Mononuclear cell (primary cell): ENCODE results near the gene KLHL22. TPM values are rescaled to one million over a fixed set of nuclear protein-coding genes. Genes with fewer than 3 reads are reported as not detected.
"Not testable (repeated sequence)": the region's sequence is repeated elsewhere in the genome, so short reads cannot be mapped to it uniquely, and the experiment has no call there.

ENCODE experiments used
- H3K27me3 ChIP-seq: 2 replicates; pipeline ENCODE4 v1.6.0; 2011; ENCODE audit warnings: low read length, control low read depth; ENCODE audit not compliant: insufficient read depth
- H3K4me1 ChIP-seq: 2 replicates; pipeline ENCODE4 v1.5.1; 2011; ENCODE audit warnings: mild to moderate bottlenecking, low read length, control low read depth; ENCODE audit not compliant: insufficient read depth
- H3K4me3 ChIP-seq: 2 replicates; pipeline ENCODE4 v1.5.1; 2011; ENCODE audit warnings: mild to moderate bottlenecking, low read length, moderate library complexity
- H3K9me3 ChIP-seq: 2 replicates; pipeline ENCODE4 v1.5.1; 2011; ENCODE audit warnings: low read depth, mild to moderate bottlenecking, control low read depth, low read length
- total RNA-seq: library from RNA; depleted of rRNA; stranded (reverse); fragments of >200 nt; gene quantifications from one replicate; pipeline ENCODE4 v1.2.3, GENCODE V29; 2012

The KLHL22 gene
- total RNA-seq, 1 donor = 23.6 TPM

- peaks cover 24% of the 10 kb centered on the region for H3K27me3 ChIP-seq
- H3K4me1 ChIP-seq = peaks cover 12% of the 10 kb centered on the region
- H3K9me3 ChIP-seq = no peaks in the 10 kb centered on the region
- H3K4me3 ChIP-seq = no peak overlapping the region
These were observed 71.0 kb downstream of the KLHL22 start for GRCh38 chr22:20424568-20424931.

- Histone ChIP-seq H3K9me3 (no peaks in the 10 kb centered on the region), H3K4me1 (peaks cover 10% of the 10 kb centered on the region), H3K27me3 (peaks cover 24% of the 10 kb centered on the region), H3K4me3 (no peak overlapping the region)
These were observed 71.6 kb downstream of the KLHL22 start for GRCh38 chr22:20423906-20424551.

GRCh38 chr22:20423008-20423905, 72.3 kb downstream of the KLHL22 start:
- peaks cover 22% of the 10 kb centered on the region for H3K27me3 ChIP-seq
- no peaks in the 10 kb centered on the region for H3K9me3 ChIP-seq
- H3K4me1 ChIP-seq = peaks cover 9% of the 10 kb centered on the region
- H3K4me3 ChIP-seq = no peak overlapping the region

GRCh38 chr22:20422271-20423007, 73.2 kb downstream of the KLHL22 start:
- Histone ChIP-seq H3K9me3 (no peaks in the 10 kb centered on the region), H3K27me3 (peaks cover 17% of the 10 kb centered on the region), H3K4me1 (peaks cover 11% of the 10 kb centered on the region), H3K4me3 (no peak overlapping the region)

GRCh38 chr22:20421507-20421874, 74.1 kb downstream of the KLHL22 start:
- peaks cover 11% of the 10 kb centered on the region for H3K4me1 ChIP-seq
- no peak overlapping the region for H3K4me3 ChIP-seq
- H3K27me3 ChIP-seq = peaks cover 10% of the 10 kb centered on the region
- H3K9me3 ChIP-seq = no peaks in the 10 kb centered on the region

- peaks cover 7% of the 10 kb centered on the region for H3K4me1 ChIP-seq
- peaks cover 3% of the 10 kb centered on the region for H3K27me3 ChIP-seq
- H3K9me3 ChIP-seq = no peaks in the 10 kb centered on the region
- H3K4me3 ChIP-seq = no peak overlapping the region
These were observed 75.3 kb downstream of the KLHL22 start for GRCh38 chr22:20420157-20420842.

GRCh38 chr22:20419664-20419951, 76.0 kb downstream of the KLHL22 start:
- no peak overlapping the region for H3K4me3 ChIP-seq
- H3K9me3 ChIP-seq = no peaks in the 10 kb centered on the region
- H3K27me3 ChIP-seq = no peaks in the 10 kb centered on the region
- H3K4me1 ChIP-seq = peaks cover 7% of the 10 kb centered on the region

GRCh38 chr22:20418211-20418788, 77.3 kb downstream of the KLHL22 start:
- Histone ChIP-seq H3K4me3 (no peak overlapping the region), H3K4me1 (peaks cover 7% of the 10 kb centered on the region), H3K27me3 (no peaks in the 10 kb centered on the region), H3K9me3 (no peaks in the 10 kb centered on the region)

- H3K4me1 ChIP-seq, H3K27me3 ChIP-seq: not testable (repeated sequence)
These were observed 79.9 kb downstream of the KLHL22 start for GRCh38 chr22:20415699-20416098.

GRCh38 chr22:20415241-20415640, 80.4 kb downstream of the KLHL22 start:
- H3K4me1 ChIP-seq, H3K27me3 ChIP-seq, H3K4me3 ChIP-seq, H3K9me3 ChIP-seq: not testable (repeated sequence)

More at GRCh38 chr22:20415699-20416098, 79.9 kb downstream of the KLHL22 start:
- H3K9me3 ChIP-seq, H3K4me3 ChIP-seq: not testable (repeated sequence)

- H3K4me1 ChIP-seq = peaks cover 7% of the 10 kb centered on the region
- H3K4me3 ChIP-seq = no peak overlapping the region
- no peaks in the 10 kb centered on the region for H3K27me3 ChIP-seq
- no peaks in the 10 kb centered on the region for H3K9me3 ChIP-seq
These were observed 81.1 kb downstream of the KLHL22 start for GRCh38 chr22:20414450-20414849.

GRCh38 chr22:20414059-20414440, 81.5 kb downstream of the KLHL22 start:
- Histone ChIP-seq H3K27me3 (no peaks in the 10 kb centered on the region), H3K9me3 (no peaks in the 10 kb centered on the region), H3K4me3 (no peak overlapping the region), H3K4me1 (peaks cover 7% of the 10 kb centered on the region)

GRCh38 chr22:20413217-20414058, 82.2 kb downstream of the KLHL22 start:
- peaks cover 4% of the 10 kb centered on the region for H3K4me1 ChIP-seq
- H3K27me3 ChIP-seq = no peaks in the 10 kb centered on the region
- H3K4me3 ChIP-seq = no peak overlapping the region
- no peaks in the 10 kb centered on the region for H3K9me3 ChIP-seq
